Stimulated activated CD8-positive, alpha-beta memory T cell treated with anti-CD3 and anti-CD28 coated beads, Interleukin-15, amount 100 ng/mL, for 4 hours (primary cell): Measurements from ENCODE around the gene WNT16.

ENCODE experiments used
- DNase-seq, 2 donors: peaks; one replicate each; pipeline ENCODE4 v3.0.0-alpha.2; 2020; ENCODE audit warnings: low read depth in 2 of 2

The WNT16 gene

GRCh38 chr7:121344093-121344492 lies 15.3 kb downstream of the WNT16 start:
- DNase-seq: no peak

- no peak for DNase-seq
Measured at GRCh38 chr7:121344497-121344896, 15.7 kb downstream of the WNT16 start.

DNA sequence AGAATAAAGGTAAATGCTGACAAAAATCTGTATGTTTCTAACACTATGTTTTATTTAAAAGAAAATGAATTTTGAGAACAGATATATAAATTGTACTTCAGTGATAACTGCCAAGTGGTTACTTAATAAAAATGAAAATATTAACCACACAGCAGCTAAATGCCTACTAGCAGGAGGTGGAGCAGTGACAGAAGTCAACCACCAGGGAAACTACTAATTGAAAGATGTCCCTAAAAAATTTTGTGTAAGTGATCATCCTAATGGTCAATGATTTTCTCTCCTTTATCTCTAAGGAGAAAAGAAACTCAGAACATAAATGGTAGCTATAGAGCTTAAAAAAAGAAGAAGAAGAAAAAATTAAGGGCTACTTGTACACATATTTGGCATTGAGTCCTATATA lies 22.9 kb downstream of the WNT16 start:
- DNase-seq: no peak

DNA sequence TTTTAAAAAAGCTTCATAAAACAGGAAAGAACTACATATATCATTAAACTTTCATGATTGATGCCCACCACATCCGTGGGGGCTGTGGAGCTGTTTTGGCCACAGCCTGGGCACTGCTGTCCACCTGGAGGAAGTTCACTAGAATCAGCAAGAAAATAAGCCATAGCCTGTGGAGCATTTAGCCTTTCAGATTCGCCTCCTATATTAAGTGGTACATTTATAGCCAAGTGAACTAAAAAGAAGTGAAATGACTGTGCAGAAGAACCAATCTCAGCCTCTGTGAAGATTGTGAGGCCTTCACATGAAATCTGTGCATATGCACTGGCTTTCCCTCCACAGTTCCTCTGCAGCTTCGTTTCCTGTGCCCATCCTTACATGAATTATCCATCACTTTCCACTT lies 23.5 kb downstream of the WNT16 start:
- DNase-seq: no peak

GRCh38 chr7:121355574-121355973 lies 26.8 kb downstream of the WNT16 start:
- no peak for DNase-seq

DNA sequence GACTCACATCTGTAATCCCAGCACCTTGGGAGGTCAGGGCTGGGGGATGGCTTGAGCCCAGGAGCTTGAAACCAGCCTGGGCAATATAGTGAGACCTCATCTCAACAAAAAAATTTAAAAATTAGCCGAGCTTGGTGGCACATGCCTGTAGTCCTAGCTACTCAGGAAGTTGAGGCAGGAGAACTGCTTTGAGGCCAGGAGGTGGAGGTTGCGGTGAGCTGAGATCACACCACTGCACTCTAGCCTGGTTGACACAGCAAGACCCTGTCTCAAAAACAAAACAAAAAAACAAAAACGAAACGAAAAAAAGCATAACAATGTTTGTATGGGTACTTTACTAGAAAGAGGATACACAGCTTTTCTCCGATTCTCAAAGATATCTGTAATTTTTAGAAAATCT lies 31.8 kb downstream of the WNT16 start:
- DNase-seq: no peak

DNA sequence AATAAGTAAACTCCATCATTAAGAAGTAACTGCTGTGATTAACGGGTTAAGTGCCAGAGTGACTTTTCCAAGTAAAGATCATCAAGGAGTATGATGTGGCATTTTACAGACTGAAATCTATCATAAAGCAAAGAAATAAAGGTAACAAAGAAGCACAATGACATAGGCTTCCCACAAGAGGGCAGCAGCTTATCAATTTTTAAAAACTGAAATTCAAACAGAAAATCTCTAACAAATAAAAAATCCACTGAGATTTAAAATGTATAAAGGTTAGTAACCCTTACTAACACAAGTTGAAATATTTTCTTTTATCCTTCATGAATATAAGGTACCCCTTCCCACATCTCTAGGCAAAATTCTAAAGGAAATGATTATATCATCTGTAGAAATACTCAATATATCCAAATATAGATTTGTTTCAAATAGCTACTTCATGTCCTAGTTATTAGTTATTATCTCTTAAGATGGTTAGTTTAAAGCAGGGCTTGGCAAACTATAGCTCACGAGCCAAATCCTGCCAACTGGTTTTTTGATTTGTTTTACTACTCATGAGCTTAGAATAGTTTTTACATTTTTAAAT lies 38.1 kb downstream of the WNT16 start:
- DNase-seq: no peak

DNA sequence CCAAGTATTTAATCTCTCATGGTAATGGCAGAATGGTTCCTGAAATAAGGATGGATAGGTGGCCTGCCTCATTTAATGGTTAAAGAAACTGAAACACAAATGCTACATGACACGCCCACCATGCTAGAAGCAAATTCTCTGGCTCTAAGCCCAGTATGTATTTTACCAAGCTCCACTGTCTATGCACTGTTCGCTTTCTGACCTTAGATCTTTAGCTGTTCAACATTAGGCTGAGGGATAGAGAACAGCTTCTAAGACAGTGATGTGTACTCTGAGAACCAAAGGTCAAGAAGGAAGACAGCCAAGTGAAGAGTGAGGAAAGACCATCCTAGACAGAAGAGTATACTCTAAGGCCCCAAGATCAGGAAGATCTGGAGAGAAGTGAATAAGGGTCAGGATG lies 40.7 kb downstream of the WNT16 start:
- no peak for DNase-seq

DNA sequence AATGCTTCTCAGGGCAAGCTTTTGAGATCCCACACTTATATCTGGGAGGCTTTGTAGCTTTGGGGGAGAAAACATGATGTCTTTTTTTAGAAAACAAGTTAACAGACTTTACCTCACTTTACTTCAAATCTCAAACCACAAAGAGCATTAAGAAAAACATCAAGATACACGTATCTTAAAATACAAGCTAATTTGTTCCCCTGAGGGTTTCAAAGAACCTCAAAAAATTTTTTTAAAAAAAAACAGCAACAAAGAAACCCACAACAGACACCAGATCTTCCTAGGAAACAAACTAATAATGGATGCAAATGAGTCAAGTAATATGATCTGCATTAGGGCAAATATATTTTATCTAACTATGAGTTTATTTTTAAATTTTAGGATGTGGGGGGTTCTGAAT lies 42.6 kb downstream of the WNT16 start:
- DNase-seq: no peak

DNA sequence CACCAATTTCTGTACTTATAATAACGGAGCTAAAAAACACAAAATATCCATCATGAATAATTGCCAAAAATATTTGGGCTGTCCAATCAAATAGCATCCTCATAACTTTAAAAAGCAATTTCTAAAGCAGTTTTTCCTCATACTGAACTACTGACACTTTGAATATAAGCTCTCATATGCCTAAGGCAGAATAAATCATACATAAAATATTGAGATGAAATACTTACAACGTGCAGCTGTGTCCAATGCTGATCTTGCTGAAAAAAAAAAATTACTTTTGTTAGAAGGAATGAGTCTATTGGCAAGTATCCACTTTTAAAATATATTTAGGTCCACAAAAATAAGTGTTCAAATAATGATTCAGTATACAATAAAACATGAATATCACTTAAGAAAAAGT lies 43.1 kb downstream of the WNT16 start:
- no peak for DNase-seq

- no peak for DNase-seq
Measured at GRCh38 chr7:121372376-121373010, 43.7 kb downstream of the WNT16 start.

DNA sequence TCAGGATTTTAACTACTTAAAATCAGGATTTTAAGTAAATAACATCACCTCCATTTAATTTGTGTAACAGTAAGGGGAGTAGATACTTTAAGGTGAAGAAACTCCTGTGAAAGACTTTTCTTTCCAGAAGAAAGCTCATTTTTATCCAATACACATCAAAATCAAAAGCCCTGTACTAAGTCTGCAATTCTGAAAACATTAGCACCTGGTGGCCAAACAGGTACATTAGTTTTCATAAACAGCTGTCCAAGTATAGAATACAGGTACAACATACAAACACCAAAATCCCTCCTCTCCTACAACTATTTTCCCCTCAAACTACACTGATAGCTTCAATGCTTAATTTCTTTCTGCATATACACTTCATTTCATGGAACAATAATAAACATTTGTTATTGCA lies 44.4 kb downstream of the WNT16 start:
- DNase-seq: no peak

DNA sequence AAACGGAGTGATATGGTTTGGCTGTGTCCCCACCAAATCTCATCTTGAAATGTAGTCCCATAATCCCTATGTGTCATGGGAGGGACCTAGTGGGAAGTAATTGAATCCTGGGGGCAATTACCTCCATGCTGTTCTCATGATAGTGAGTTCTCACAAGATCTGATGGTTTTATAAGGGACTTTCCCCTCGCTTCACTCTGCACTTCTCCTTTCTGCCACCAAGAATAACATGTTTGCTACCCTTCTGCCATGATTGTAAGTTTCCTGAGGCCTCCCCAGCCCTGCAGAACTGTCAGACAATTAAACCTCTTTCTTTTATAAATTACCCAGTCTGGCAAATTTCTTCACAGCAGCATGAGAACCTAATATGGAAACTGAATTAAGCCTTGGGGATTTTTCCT lies 48.2 kb downstream of the WNT16 start:
- no peak for DNase-seq

- no peak for DNase-seq
Measured at GRCh38 chr7:121379930-121380329, 51.1 kb downstream of the WNT16 start.

DNA sequence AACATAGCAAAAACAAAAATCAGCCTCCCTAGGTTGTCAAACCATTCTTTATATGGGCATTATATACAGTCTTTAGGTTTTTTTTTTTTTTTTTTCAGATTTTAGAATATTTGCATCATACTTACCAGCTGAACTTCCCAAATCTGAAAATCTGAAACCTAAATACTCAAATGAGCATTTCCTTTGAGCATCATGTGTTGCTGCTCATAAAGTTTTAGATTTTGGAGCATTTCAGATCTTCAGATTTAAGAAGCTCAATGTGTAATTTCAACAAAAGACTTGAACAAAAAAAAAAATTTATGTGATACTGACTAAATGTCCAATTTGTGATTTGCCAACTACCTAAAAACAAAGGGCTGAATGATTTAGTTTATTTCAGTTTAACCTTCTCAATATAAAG lies 53.7 kb downstream of the WNT16 start:
- DNase-seq: no peak

GRCh38 chr7:121383235-121383910 lies 54.6 kb downstream of the WNT16 start:
- no peak for DNase-seq

- no peak for DNase-seq
Measured at GRCh38 chr7:121384265-121384664, 55.5 kb downstream of the WNT16 start.

DNA sequence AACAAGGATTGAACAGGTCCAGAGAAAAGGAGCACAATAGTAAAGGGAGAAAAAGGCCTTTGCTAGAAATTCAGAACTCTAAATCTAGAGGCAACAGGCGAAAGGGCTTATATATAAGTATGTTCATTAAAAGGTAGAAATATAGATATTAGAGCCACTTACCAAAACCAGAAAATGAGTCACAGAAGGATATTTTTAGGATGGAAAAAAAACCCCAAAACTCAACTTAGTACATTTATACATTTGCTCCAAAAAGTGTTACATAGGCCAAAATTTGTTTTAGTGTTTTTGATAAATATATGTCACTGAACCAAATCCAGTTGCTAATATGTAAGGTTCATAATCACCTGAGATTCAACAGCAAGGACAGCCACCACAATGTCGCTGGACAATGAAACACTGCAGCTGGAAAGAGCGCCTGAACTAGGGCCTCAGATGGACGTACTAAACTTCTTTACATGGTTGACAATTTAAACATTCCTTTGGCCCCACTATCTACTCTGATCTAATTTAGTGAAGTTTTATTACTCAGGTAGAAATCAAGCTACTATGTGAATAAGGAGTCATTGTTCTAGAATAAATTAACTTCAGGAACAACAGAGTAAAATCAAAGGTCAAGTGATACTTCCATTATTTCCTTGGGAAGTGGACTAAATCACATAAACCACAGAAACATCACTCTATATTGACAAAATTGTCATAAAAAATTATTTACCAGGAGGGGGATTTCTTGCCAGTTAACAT lies 56.4 kb downstream of the WNT16 start:
- DNase-seq: no peak

DNA sequence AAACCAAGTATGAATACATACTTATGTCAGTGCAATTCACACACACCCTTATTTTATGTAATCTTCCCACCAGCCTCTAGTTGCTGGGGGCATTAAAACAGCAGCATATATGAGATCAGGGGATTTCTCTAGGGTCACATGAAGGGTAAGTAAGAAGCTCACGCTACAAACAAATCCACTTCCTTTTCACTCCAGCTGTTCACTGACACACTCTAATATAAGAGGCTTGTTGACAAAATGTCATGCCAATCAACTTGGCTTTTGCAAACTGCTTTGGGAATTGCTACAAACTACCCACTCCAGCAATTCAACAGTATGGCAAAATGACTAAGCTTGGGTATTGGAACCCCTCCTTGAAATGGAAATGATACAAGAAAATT lies 57.0 kb downstream of the WNT16 start:
- no peak for DNase-seq

- DNase-seq: no peak
Measured at GRCh38 chr7:121388950-121389349, 60.1 kb downstream of the WNT16 start.

- DNase-seq: no peak
Measured at GRCh38 chr7:121390109-121390508, 61.3 kb downstream of the WNT16 start.

DNA sequence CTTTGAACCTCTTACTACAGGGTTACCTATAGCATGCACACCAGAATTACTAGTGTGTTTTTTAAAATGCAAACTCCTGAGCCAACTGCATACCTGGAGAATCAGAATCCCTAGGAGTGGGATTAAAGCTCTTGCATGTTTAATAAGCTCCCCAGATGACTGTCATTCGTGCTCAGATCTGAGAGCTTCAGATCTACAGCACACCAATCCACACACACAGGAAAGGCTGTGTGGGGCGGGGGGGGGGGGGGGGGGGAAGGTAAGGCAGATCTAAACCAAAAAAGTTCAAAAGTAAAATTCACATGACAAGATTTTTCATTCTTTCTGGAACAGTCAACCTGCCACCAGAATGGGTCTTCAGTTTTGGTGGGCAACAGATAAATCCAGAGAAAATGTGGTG lies 61.8 kb downstream of the WNT16 start:
- no peak for DNase-seq
